Choroid plexus epithelial cell (primary cell): Measurements from ENCODE around the gene YJU2.

Experiments used
- DNase-seq: peaks from one replicate; pipeline ENCODE4 v3.0.0-alpha.2; 2010; ENCODE audit warnings: low read depth
- H3K4me3 ChIP-seq: 2 replicates; pipeline ENCODE4 v1.5.1; 2011; ENCODE audit warnings: low read depth, mild to moderate bottlenecking, control low read depth, low read length, moderate library complexity
- CTCF ChIP-seq: conservative IDR thresholded peaks from 2 replicates; pipeline ENCODE4 v1.5.1; 2011; ENCODE audit warnings: low read depth, mild to moderate bottlenecking, control low read depth, inconsistent platforms, low read length, moderate library complexity

Gene YJU2

GRCh38 chr19:4260613-4261191 lies 13.8 kb downstream of the YJU2 start:
- TF ChIP-seq CTCF = no peak
- H3K4me3 ChIP-seq = no peak overlapping the region
- no peak for DNase-seq

DNA sequence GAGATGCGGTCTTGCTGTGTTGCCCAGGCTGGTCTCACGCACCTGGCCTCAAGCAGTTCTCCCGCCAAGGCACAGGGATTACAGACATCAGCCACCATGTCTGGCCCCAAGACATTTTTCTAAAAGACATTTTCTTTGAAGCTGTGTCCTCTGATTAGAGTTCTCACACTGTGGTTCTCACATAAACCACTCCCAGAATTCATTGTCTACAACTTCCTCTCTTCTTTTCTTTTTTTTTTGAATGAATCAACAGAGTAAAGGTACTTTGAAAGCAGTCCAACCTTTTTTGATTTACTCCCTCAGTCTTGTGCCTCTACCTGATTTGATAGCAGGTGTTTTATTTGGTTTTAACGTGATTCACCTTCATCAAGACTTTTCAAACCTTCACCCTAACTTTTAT lies 17.9 kb downstream of the YJU2 start:
- no peak for TF ChIP-seq CTCF
- no peak overlapping the region for H3K4me3 ChIP-seq
- DNase-seq = no peak

GRCh38 chr19:4266253-4267000 lies 19.5 kb downstream of the YJU2 start:
- no peak overlapping the region for H3K4me3 ChIP-seq
- DNase-seq = no peak
- TF ChIP-seq CTCF = no peak

GRCh38 chr19:4267101-4267900 lies 20.4 kb downstream of the YJU2 start:
- no peak overlapping the region for H3K4me3 ChIP-seq
- DNase-seq = peak; percentile 60
- TF ChIP-seq CTCF = peak; percentile 83

DNA sequence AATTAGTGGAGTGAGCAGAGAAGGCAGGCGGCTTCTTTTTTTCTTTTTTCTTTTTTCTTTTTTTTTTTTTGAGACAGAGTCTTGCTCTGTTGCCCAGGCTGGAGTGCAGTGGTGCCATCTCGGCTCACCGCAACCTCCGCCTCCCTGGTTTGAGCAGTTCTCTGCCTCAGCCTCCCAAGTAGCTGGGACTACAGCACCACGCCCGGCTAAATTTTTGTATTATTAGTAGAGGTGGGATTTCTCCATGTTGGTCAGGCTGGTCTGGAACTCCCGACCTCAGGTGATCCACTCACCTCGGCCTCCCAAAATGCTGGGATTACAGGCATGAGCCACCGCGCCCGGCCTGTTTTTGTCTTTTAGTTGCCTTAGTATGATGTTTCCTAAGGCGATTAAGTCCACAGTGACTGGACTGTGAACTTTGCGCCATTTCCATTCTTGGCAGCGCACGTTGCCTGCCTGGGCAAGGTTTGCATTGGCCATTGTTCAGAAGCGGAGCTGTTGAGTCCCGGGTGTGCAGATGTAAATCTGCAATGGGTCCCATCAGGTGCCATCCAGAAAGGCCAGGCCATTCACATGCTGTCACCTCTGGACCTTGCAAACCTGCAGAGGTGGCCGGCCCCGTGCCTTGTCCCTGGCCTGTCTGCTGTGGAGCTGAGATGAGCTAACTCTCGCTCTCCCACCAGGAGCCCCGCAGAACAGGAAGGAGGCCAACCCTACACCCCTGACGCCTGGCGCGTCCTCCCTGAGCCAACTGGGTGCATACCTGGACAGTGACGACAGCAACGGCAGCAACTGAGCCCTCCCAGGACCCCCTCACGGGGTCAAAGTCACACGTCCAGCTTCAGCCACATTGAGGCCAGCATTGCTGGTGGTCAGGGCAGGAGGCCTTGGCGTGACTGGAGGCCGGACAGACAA lies 21.3 kb downstream of the YJU2 start:
- H3K4me3 ChIP-seq = no peak overlapping the region
- no peak for TF ChIP-seq CTCF
- no peak for DNase-seq

DNA sequence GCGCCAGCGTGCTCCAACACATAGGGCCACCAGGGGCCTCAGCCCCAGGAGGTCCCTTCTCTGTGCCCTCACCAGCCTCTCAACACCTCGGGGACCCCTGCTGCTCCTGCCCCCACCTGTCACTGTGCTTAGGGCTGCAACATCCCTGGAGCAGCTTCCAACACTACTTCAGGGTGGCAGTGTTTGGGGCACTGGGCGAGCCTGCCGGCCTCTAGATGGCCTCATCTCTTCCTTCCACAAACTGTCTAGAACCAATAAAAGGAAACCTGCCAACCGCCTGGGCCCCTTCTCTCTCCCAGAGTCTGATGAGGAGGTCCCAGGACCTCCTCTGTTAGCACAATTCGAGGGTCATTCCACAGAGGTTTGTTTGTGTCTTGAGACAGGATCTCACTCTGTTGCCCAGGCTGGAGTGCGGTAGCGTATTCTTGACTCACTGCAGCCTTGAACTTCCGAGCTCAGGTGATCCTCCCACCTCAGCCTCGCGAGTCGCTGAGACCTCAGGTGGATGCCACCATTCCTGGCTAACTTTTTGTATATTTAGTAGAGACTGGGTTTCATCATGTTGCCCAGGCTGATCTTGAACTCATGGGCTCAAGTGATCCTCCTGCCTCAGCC lies 22.0 kb downstream of the YJU2 start:
- no peak overlapping the region for H3K4me3 ChIP-seq
- TF ChIP-seq CTCF = no peak
- no peak for DNase-seq
